ENCODE measurements around the gene EGFL7. TPM values are rescaled to one million over a fixed set of nuclear protein-coding genes. Genes with fewer than 3 reads are reported as not detected.

Gene EGFL7
- total and polyA plus RNA-seq, 2 of the 13 experiments (the other 11 are each of a cell fraction or from before 2014, with no cell fraction given), result 0.20 to 5.1 TPM

DNA sequence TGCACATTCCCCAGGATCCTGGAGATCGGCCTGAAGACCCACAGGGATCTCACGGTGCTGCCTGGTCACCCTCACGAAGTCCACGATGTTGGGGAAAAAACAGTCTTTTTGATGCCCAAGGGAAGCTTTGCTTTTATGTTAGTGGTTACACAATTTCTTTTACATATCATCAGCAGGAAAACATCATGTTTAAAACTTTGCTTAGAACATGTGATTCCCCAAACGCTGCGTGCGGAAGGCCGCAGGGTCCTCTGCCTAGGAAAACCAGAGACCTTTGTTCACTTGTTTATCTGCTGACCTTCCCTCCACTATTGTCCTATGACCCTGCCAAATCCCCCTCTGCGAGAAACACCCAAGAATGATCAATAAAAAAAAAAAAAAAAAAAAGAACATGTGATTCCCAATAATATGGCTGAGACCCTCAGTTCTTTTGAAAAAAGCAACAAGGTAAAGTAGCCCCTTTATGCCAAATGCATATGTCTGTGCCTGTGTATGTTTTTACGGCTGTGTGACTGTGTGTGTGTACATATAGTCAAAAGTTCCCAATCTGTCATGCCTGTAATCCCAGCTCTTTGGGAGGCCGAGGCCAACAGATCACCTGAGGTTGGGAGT lies 36.0 kb downstream of the EGFL7 start:
- Histone ChIP-seq H3K27me3 (ENCODE audit: control insufficient read depth in 1 of 2, insufficient read depth in 2 of 2, low read length in 2 of 2) (peaks cover 4 to 17% of the 10 kb centered on the region in 2 experiments; a peak in 4 of 5 replicates), H3K36me3 (replicated peaks in 1 of 2; ENCODE audit: control insufficient read depth in 1 of 2, insufficient read depth in 2 of 2, low read length in 2 of 2) (no peaks in the 10 kb centered on the region), H3K79me2 (ENCODE audit: insufficient read depth, low read length) (no peaks in the 10 kb centered on the region), H3K9ac (ENCODE audit: insufficient read depth, low read depth, low read length) (no peak overlapping the region), H3K4me2 (ENCODE audit: low read depth, low read length) (peak overlapping the region; percentile 91), H2AFZ (ENCODE audit: low read length) (no peak overlapping the region), H4K20me1 (ENCODE audit: insufficient read depth, low read length) (no peaks in the 10 kb centered on the region), H3K9me3 (ENCODE audit: low read length) (no peaks in the 10 kb centered on the region), H3K4me3 (replicated peaks in 1 of 3; ENCODE audit: insufficient read depth in 1 of 3, low read depth in 2 of 3, low read length in 3 of 3) (peak overlapping the region in 1 of 3 experiments; percentile 73; a peak in 1 of 6 replicates), H3K27ac (ENCODE audit: extremely low read length, insufficient read depth, low read length) (peak overlapping the region; percentile 85), H3K4me1 (ENCODE audit: insufficient read depth, low read length) (peaks cover 61% of the 10 kb centered on the region)
- in situ Hi-C loops (cut with HindIII; ENCODE audit: extremely low pct_ligation_motif_present, low pct_unique_long_range_greater_than_20kb), result no loop called here
- DNase-seq (ENCODE audit: low spot score) (no peak), FAIRE-seq (no peak), ATAC-seq (no peak)
- intact Hi-C loops (cut with micrococcal nuclease; ENCODE audit: unreplicated experiment), result no loop called here
- BruUV-seq (replicated peaks), result no TSS peak
- CTCF ChIA-PET (ENCODE audit: low intra/inter-chr PET ratio, low total read pairs), result no interaction called here
- WGBS (ENCODE audit: low lambda C conversion rate), result 3% methylated on average over 9 of the region's 11 CpGs
- POLR2A ChIA-PET, result interaction anchor here (1.0 to 3.0 kb wide), 3 partner anchors 9 to 29 kb away, joined by 3 to 30 read pairs (median 4); no protein-coding TSS in a partner anchor
- TF ChIP-seq SOX6 (IDR thresholded peaks at IDR 0.05) (no peak), SOX6 (CRISPR knock-in tag; IDR thresholded peaks at IDR 0.05) (peak; percentile 60), FOXP1 (IDR thresholded peaks at IDR 0.05) (no peak), FOXP1 (CRISPR knock-in tag; IDR thresholded peaks at IDR 0.05) (peak; percentile 31; the same call in 1 of the 2 replicates), ELF1 (CRISPR knock-in tag; IDR thresholded peaks at IDR 0.05) (no peak), NRL (CRISPR knock-in tag; IDR thresholded peaks at IDR 0.05; ENCODE audit: borderline replicate concordance) (no peak), ZBTB7A (CRISPR knock-in tag; IDR thresholded peaks at IDR 0.05) (0 out of 2 replicates have a peak, but pooled peaks have one; percentile 2), NR2F2 (IDR thresholded peaks at IDR 0.05; ENCODE audit: borderline replicate concordance, low read depth) (0 out of 2 replicates have a peak, but pooled peaks have one; percentile 33), MAX (IDR thresholded peaks at IDR 0.05) (0 out of 2 replicates have a peak, but pooled peaks have one; percentile 23), ZBTB40 (IDR thresholded peaks at IDR 0.05) (no peak), ZBTB40 (CRISPR knock-in tag; IDR thresholded peaks at IDR 0.05) (no peak)
- TF ChIP-seq, protein P1, sequence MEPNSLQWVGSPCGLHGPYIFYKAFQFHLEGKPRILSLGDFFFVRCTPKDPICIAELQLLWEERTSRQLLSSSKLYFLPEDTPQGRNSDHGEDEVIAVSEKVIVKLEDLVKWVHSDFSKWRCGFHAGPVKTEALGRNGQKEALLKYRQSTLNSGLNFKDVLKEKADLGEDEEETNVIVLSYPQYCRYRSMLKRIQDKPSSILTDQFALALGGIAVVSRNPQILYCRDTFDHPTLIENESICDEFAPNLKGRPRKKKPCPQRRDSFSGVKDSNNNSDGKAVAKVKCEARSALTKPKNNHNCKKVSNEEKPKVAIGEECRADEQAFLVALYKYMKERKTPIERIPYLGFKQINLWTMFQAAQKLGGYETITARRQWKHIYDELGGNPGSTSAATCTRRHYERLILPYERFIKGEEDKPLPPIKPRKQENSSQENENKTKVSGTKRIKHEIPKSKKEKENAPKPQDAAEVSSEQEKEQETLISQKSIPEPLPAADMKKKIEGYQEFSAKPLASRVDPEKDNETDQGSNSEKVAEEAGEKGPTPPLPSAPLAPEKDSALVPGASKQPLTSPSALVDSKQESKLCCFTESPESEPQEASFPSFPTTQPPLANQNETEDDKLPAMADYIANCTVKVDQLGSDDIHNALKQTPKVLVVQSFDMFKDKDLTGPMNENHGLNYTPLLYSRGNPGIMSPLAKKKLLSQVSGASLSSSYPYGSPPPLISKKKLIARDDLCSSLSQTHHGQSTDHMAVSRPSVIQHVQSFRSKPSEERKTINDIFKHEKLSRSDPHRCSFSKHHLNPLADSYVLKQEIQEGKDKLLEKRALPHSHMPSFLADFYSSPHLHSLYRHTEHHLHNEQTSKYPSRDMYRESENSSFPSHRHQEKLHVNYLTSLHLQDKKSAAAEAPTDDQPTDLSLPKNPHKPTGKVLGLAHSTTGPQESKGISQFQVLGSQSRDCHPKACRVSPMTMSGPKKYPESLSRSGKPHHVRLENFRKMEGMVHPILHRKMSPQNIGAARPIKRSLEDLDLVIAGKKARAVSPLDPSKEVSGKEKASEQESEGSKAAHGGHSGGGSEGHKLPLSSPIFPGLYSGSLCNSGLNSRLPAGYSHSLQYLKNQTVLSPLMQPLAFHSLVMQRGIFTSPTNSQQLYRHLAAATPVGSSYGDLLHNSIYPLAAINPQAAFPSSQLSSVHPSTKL (CRISPR knock-in tag; IDR thresholded peaks at IDR 0.05), result peak; percentile 22; the same call in 1 of the 2 replicates

All from HepG2 (cell line).